IPS-NIHi7 (cell line): Measurements from ENCODE around the gene RPL19.

ENCODE experiments used
- DNase-seq: peaks from one replicate; pipeline ENCODE4 v3.0.0; 2012; ENCODE audit warnings: mixed read lengths; ENCODE audit errors: extremely low spot score

RPL19 gene

DNA sequence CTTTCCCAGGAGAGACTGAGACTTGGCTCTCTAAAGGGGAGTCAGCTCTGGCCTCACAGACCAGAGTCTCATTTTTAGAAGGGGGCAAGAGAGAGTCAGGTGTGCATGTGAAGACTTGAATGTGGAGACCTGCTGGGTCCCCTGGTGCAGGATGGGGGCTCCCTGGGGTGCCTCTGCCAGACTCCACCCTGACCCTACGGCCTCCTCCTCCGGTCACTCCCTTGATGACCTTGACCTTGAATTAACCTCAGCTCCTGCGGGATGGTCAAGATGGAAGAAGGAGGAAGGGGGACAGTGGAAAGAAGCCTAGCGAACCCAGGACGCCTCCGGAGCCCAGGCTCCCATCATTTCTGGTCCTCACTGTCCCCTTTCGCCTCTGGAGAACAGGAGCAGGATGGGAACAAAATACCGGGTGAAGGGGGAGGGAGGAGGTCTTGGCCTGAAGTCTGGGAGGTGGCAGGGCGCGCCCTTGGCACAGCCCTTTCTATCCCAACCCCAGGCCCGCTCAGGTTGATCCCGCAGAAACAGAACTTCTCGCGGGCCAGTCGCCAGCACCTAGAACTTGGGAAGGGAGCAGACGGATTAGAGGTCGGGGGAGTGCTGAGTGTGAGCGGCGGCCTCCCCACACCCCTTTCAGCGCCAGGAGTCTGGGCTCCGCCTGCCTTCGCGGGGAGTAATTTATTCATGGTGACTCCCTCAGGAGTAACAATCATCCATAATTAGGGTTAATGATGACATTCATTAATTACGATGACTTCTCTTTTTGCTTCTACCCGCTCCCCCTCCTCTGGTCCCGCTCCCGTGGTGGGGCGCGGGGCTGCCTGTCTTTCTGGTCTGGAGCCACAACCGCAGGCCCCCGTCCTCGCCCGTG, 24.1 kb downstream of the RPL19 start:
- DNase-seq, result no peak

DNA sequence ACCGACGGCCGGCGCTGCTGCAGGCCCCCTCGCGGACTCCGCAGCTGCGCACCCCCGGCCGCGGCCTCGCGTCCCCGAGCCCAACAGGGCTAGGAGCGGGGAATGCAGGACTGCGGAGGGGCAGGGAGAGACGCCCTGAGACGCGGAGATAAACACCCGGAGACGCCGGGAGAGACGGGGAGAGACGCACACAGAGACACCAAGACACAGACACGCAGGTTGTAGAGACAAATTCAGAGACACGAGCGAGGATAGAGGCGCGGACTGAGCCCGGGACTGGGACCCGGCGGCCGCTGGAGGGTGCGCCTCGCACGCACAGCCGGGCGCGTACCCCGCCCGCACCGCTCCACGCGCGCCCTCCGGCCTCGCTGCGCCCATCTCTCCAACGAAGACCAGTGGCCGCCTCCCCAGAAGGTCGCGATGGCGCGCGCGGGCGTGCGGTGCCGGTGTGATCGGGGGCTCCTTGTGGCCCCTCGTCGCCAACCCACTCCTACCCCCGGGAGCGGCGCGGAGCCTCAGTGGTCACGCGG, 24.8 kb downstream of the RPL19 start:
- no peak for DNase-seq

DNA sequence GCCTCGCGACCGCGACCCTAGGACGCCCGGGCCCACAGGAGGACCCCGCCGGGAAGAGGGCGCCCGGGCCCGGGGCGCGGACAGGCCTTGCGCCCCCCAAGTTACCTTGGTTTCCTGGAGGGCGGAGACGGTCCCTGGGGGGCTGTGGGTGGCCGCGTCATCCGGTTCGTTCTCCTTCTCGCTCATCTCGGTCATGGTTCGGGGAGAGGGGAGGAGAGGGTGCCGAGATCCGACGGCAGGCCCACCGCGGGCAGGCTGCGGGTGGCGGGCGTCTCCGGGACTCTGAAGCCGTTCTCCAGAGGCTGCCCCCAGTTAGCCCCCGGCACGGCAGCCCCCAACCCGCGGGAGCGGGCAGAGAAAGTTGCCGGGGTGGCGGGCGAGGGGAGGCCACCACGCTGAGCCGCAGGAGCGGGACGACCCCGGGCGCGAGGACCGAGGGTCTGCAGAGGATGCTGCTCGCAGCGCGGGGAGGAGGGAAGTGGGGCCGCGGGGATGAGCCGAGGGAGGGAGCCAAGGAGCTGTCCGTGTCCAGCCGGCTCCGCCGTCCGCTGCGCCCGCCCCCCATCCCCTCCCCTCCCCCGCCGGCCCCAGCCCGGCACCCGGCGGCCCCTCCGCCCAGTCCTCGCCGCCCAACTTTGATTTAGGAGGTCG, 25.4 kb downstream of the RPL19 start, which contains the start of gene STAC2:
Gene STAC2 (minus strand): TSS at position 638 of the 651 bp plus-strand sequence. CDS start 443 bp downstream, at position 195.
- no peak for DNase-seq

DNA sequence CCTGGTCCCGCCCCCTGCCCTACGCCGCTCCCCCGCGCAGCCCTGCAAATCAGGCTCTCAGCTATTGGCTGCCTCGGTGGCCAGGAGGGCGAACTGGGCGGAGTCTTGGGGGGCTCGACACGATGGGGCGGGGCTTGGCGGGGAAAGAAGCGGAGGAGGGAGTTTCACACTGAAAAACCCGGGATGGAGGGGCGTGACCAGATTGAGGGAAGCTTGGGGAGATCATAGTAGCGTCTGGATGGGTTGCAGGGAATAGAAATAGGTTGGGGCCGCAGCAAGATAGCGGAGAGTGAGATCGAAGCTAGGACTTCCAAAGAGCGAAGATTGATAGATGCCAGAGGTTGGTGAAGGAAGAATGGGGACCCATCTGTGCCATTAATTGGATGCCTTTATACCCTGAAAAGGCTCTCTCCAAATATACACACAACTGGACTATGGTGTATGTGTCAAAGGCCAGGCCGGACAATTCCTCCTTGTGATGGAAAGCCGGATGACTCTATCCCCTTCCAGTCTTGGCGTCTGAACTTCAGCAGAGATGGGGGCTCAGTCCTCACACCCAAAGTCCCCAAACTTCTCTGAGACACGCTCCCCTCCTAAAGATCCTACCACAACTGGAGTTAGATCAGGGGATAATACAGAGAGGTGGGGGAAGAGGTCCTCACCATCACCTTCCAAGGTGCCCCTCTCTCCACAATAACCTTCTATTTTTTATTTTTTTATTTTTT, 26.0 kb downstream of the RPL19 start:
- DNase-seq, result peak; percentile 100

DNA sequence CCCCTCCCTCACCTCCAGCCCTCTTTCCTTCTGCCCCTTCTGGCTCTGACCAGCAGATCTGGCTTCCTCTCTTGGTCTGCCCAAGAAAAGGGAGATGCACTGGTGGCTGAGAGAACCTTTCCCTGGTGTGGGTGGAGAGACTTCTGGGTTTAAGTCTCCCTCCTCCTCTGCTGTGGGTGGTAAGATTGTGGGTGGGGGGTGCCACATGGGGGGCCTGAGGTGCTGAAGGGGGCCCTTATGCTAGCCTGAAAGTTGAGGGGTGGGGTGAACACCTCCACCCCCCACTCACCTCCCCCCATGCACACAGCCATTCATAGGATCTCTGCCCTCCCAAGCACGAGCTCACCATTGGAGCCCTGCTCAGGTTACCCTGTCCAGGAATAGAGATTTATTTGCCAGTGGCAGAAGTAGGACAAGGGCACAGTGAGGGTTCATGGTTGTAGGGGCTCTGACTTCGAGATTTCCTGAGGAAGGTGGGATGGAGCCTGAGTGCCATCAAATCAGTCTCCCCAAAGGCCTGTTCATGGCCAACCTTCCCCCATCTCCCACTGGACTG, 27.4 kb downstream of the RPL19 start:
- DNase-seq, result no peak

DNA sequence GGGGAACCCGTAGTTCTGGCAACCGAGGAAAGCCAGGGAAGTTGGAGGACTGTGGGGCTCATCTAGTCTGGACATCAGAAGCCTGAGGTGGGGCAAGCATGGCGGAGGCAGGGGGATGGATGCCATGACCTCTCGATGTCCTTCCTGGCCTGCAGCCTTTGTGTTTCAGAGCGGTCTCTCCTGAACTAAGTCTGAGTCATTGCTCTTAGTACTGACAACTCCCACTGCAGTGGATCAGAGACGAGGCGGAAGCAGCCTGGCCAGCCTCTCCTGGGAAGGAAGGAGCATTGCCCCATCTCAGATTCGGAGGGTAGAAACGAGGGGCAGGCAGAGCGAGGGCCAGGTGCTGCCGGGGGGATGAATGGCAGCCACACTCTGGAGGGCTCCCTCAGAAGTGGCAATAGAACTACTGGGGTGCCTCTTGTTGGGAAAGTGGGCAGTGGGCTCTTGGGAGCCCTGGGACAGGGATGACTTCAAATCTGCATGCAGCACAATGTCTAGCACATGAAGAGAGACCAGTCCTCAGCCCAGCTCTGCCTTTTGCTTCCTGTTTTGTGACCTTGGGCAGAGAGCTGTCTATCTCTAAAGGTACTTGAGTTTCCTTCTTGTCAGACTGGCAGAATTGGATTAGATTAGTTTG, 29.3 kb downstream of the RPL19 start:
- DNase-seq, result no peak

DNA sequence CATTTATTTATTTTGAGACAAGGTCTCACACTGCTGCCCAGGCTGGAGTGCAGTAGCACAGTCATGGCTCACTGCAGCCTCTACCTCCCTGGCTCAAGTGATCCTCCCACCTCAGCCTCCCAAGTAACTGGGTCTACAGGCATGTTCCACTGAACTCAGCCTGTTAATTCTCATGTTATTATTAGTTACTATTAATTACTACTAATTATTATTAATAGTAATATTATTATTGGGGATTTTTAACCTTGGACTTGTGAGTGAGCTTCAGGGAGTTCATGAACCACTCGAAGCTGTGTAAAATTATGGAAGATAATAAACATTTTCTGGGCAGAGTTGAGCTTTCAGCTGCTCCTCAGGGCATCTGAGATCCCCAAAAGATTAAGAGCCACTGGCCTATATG, 30.3 kb downstream of the RPL19 start:
- no peak for DNase-seq

DNA sequence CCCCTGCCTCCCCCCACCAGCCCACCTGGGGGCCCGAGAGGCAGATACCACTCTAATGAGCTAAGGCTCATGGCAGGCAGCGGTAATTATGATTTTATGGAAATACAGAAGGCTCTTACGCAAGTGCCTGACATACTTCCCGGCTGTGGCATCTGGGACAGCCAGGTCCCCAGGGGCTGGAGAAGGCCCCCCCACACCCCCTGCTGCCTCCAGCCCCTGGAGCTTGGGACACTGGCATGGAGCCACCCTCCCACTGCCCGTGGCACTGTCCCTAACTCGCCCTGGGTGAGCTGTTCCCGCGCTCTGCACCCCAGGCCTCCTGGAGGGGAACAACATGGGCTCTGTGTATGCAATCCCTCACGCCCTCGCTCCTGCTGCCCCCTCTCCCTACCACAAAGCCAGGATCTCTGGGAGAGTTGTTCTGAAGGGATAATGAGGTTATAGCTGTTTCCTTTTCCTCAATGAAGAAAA, 31.0 kb downstream of the RPL19 start:
- no peak for DNase-seq

DNA sequence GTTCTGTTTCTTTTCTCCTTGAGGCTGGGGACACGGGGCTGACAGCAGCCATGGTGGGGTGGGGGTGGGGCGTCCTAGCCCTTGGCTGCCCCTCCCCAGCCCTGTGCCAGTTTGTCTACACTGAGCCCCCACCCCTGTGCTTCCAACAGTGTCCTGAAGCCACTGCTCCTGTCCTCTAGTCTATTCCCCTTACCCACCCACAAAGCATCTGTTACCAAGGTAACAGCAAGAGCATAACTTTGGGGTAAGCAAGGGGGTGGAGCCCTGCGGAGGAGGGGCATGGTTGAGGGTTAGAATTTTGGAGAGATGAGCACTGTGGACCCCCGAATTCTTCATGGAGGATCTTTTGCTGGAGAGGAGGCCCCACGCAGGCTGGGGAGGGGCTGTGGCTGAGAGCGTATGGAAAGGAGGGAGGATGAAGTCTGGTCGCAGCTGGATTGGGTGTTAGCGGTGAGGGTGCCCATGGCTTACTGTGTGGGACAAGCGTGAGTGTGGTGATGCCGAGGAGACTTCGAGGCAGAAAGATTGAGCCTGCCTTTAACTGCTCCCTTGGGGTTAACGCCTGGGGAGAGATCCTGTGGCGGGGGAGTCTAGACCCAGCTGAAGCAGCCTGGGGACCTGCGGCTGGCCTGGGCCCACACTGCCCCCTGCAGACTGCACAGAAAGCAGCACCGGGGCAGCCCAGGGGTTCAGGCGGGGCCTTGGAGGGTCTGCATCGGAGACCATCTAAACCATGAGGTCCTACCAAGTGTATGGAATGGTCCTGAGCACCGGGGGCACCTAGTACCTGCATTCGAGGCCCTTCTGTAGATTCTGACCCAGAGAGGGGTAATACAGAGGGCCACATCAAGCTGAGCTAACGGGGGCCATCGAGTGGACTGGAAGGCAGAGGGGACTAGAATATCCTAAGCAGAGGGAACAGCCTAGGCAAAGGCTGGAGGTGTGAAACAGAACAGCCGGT, 31.8 kb downstream of the RPL19 start:
- peak; percentile 86 for DNase-seq

DNA sequence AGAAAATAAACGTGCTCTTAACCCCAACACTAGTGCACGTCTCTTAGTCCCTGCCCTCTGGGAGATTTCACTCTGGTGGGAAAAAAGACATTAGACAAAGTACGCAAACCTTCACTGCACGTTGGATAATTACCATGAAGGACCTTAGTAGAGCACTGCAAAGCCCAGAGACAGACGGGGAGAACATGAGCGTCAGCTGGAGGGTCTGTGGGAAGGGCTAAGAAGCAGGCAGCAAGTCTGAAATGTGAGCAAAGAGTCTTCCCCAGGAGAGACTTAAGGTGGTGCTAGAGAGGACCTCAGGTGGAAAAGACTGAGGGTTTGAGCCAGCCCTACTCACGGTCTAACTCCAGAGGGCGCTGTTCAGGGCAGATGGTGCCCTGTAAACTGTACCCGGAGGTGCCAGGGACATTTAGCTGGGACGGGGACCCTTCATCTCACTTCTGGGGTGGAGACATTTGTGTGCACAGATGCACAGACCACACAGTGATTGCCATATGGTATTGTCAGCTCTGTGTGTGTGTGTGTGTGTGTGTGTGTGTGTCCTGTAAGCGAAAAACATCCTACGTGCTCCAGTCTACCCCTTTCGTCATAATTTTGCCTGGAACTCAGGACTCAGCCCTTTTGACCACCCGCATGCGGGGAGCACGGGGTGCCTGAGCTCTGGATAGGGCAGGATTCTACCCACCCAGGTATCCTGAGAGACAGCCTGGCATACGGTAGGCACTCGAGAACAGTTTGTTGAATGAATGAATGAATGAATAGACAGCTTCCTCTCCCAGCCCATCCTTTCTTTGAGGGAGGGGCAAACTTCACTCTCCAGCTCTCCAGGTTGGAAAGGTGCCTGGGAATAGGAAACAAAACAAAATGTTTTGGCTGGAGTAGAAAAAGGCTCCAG, 35.7 kb downstream of the RPL19 start:
- peak; percentile 93 for DNase-seq

DNA sequence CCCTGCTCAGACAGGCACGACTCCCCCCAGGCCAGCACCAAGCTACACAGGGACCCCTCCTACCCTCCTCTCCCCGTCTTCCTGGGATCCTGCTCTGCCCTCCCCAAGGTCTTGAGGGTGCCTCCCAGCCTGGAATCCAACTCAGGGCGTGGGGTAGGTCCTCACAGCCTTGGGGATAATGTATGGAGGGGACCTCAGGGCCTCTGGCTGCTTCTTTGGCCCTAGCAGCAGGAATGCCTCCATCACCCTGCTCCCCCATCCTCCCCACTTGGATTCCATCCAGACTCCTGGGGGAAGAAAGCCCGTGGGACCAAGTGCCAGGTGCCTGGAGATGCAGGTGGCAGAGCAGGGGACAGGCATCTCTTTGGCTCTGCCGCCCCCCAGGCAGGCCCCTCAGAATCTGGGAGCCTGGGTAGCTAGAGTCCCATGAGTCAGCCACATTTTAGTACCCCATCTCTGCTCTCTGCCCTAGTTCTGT, 36.4 kb downstream of the RPL19 start:
- no peak for DNase-seq

DNA sequence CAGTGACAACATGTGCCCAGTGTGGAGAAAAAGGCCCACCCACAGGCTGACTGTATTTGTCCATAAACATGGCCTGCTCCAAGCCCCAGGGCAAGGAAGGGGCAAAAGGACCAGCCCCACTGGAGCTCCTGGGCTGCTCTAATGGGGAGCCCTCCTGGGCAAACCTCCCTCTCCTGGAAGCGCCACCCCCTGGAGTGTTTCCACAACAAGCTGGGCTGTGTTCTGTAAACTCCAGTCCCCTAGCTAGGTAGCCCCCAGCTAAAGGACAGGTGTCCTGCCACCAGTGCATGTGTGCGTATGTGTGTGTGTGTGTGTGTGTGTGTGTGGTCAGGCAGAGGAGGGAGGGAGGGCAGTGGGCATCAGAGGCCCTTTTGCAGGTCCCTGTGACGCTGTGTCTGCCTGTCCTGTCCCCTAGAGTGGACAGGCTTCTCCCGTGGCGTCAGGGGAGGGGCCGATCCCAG, 36.9 kb downstream of the RPL19 start:
- DNase-seq, result peak; percentile 5

DNA sequence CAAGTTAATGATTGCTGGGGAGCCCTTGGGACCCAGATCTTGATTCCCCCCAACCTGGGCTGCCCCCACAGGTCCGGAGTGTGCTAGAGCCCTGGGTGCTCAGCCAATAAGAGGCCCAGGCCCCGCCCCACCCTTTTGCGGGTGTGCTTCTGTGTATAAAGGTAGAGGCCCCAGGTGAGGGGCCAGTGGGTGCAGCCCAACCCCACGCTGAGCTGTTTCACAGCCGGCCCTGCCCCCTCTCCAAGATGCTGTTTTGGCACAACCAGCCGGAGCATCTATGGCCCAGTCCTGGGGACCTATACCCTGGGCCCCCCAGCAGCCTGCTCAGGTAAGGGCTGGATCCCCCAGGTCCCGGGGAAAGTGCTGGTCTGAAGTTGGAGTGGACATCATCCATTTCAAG, 37.5 kb downstream of the RPL19 start:
- no peak for DNase-seq

DNA sequence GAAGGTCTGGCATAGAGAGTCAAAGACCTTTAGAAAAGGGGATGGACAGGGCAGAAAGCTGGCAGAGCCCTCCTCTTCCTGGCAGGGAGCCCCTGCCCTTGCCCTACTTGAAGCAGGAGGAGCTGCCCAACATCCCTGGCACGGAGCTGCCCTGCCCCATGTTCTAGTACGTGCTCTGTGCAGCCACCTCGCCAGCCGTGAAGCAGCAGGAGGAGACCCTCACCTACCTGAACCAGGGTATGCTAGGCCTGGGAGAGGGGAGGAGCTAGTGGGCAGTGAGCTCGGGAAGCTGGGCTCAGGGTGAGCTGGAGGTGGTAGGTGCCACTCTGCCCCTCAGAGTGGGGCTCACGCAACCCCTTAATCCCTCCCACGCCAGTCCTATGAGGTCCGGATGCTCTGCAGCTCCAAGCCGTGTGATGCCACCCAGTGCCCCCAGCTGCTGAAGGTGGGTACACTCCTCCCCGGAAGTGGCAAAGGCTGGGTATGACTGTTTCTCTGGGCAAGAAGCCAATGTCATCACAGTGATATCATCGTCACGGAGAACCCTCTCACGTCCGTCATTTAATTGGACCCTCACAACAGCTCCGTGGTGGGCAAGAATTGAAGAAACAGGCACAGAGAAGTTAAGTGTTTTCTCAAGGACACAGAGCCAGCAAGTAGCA, 38.4 kb downstream of the RPL19 start:
- DNase-seq, result no peak

DNA sequence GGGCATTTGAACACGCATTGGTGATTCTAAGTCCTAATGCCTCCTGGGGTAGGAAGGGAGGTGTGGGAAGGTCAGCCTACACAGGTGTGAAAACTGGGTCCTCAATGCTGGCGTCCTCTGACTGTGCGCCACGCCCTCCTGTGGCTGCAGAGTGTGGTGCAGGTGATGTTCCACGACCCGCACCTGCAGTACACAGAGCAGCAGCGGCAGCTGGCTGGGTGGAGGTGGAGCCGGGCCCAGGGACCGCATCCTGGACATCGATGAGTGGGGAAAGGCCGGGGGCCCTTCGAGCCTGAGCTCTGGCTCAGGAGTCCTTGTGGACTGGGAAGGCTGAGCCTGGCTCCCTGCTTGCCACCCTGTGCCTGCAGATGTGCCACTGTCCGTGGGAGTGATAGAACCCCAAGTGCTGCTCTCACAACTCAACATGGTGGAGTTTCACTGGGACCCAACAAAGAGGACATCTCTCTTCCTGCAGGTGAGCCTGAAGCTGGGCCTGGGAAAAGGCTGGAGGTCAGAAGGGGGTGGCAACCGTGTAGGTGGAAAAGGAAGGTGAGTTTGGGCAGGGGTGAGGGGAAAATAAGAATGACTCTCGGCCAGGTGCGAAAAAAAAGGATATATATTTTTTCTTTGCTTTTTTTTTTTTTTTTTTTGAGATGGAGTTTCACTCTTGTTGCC, 39.7 kb downstream of the RPL19 start:
- peak; percentile 88 for DNase-seq

DNA sequence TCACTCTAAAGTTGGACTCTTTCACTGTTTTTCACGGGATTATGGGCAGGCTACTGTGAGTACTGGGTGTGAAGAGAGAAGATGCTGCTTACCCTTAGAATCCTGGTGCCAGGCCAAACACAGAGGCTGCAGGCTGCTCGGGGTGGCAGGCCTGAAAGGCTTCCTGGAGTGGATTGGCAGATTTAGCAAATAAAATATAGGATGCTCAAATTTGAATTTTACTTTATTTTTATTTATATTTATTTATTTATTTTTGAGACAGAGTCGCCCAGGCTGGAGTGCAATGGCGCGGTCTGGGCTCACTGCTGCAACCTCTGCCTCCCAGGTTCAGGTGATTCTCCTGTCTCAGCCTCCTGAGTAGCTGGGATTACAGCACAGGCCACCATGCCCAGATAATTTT, 40.5 kb downstream of the RPL19 start:
- DNase-seq, result no peak

DNA sequence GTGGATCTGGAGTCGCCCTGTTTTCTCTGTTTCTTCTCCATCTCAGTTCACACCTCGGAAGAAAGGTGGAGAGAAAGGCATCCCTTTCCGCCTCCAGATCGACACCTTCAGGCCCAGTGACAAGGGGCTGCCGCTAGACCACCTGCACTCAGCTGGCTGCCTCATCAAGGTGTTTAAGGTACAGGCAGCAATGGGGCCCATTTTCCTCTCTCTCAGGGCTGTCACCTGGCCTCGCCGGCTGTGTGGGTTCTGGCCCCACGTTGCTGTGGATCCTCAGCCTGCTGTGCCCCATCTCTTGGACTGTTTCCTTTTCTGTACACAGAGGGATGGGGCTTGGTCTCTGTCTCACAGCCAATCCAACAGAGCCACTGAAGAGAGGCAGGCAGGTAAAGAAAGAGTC, 43.1 kb downstream of the RPL19 start:
- no peak for DNase-seq
